Activated B cell treated with CpG ODN at 0.5 μM for 24 hours (primary cell): ENCODE measurements around the gene NPEPL1. TPM values are rescaled to one million over a fixed set of nuclear protein-coding genes. Genes with fewer than 3 reads are reported as not detected.
"Not testable (repeated sequence)": the region's sequence is repeated elsewhere in the genome, so short reads cannot be mapped to it uniquely, and the experiment has no call there.

Experiments used
- ATAC-seq: fragments of 200-7000 bp; cut with Tn5 transposase; one replicate; pipeline ENCODE4 v1.10.0; 2021; ENCODE audit warnings: low read depth, mild to moderate bottlenecking, moderate library complexity
- CTCF ChIA-PET: fragments of 350-600 bp; sonication (Branson Sonifier 250); formaldehyde crosslinking; loops from one replicate; lab custom pipeline; 2021; ENCODE audit warnings: antibody characterized with exemption; lab: Charles Lee
- POLR2A ChIA-PET: fragments of 350-600 bp; sonication (Branson Sonifier 250); formaldehyde crosslinking; loops from one replicate; lab custom pipeline; 2021; ENCODE audit warnings: antibody characterized with exemption; lab: Charles Lee
- DNase-seq: peaks from one replicate; pipeline ENCODE4 v3.0.0; 2022
- H3K27ac Mint-ChIP-seq: one replicate; pipeline ENCODE4 v1.8.0; 2020; ENCODE audit warnings: mixed read lengths
- H3K27me3 Mint-ChIP-seq: one replicate; pipeline ENCODE4 v1.8.0; 2021; ENCODE audit warnings: mixed read lengths
- H3K36me3 Mint-ChIP-seq: one replicate; pipeline ENCODE4 v1.8.0; 2021; ENCODE audit warnings: low read depth, mixed read lengths
- H3K4me1 Mint-ChIP-seq: one replicate; pipeline ENCODE4 v1.8.0; 2021; ENCODE audit warnings: mixed read lengths
- H3K4me3 Mint-ChIP-seq: one replicate; pipeline ENCODE4 v1.8.0; 2020; ENCODE audit warnings: mild to moderate bottlenecking, mixed read lengths
- H3K9me3 Mint-ChIP-seq: one replicate; pipeline ENCODE4 v1.8.0; 2020; ENCODE audit warnings: mixed read lengths
- CTCF ChIP-seq: fragments of 200-600 bp; IDR thresholded peaks from one replicate; pipeline ENCODE4 v1.8.0; 2022; ENCODE audit warnings: antibody characterized with exemption, mild to moderate bottlenecking
- intact Hi-C: fragments of 100-400 bp; cut with micrococcal nuclease; formaldehyde crosslinking; loops from one replicate; pipeline ENCODE4 v1.15.1; 2024
- total RNA-seq: library from RNA; stranded (reverse); gene quantifications from 2 replicates; pipeline ENCODE4 v1.2.3, GENCODE V29; 2022

Gene NPEPL1, protein sequence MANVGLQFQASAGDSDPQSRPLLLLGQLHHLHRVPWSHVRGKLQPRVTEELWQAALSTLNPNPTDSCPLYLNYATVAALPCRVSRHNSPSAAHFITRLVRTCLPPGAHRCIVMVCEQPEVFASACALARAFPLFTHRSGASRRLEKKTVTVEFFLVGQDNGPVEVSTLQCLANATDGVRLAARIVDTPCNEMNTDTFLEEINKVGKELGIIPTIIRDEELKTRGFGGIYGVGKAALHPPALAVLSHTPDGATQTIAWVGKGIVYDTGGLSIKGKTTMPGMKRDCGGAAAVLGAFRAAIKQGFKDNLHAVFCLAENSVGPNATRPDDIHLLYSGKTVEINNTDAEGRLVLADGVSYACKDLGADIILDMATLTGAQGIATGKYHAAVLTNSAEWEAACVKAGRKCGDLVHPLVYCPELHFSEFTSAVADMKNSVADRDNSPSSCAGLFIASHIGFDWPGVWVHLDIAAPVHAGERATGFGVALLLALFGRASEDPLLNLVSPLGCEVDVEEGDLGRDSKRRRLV
- 18.7 and 21.5 TPM in 2 replicates for total RNA-seq

DNA sequence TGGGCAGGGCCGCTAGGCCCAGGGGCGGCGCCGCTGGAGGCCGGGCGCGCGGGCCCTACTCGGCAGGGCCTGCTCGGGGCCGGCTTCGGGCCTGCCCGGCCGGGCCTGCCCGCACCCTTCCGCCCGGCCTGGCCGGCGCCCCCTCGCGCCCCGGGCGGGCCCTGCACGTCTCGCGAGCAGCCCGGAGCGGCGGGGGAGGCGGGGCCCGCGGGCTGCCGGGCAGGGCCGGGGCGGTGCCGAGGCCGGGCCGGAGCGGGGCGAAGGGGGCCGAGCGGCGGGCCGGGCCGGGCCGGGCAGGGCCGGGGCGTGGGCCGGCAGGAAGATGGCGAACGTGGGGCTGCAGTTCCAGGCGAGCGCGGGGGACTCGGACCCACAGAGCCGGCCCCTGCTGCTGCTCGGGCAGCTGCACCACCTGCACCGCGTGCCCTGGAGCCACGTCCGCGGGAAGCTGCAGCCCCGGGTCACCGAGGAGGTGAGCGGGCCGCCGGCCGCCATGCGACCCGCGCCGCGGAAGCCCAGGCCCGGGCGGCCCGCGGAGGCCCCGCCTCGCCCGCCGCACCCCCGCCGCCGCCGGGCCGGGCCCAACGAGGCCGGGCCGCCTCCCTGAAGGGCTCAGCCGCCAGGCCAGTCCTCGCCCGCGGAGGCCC is at the start of gene NPEPL1:
Gene NPEPL1, plus strand, starts transcription at position 222 of the 647 bp plus-strand sequence. Its CDS starts 101 bp downstream, at position 323.
- Mint-ChIP-seq H3K4me3 (peak within 1 kb of the TSS; percentile 75), H3K27ac (no peak within 1 kb of the TSS), H3K4me1 (peaks cover 7% of the 10 kb centered on the region), H3K36me3 (peaks cover 8% of the 10 kb centered on the region), H3K9me3 (no peaks in the 10 kb centered on the region), H3K27me3 (no peaks in the 10 kb centered on the region)
- POLR2A ChIA-PET, result interaction anchor here (1.5 kb wide), 1 partner anchor 42 kb away, joined by 7 read pairs; the partner anchor contains the start of gene STX16
- intact Hi-C loops, result loop anchor here (1.0 kb wide), 2 partner anchors 40 to 455 kb away; no protein-coding TSS in a partner anchor
- DNase-seq (peak; percentile 74), ATAC-seq (peak; percentile 98)
- CTCF ChIA-PET, result no interaction called here
- no peak for TF ChIP-seq CTCF

GRCh38 chr20:58642896-58643295 is 49.7 kb upstream of the NPEPL1 start:
- peaks cover 34% of the 10 kb centered on the region for H3K27me3 Mint-ChIP-seq
- H3K9me3 Mint-ChIP-seq, DNase-seq, CTCF ChIA-PET, intact Hi-C loops, H3K36me3 Mint-ChIP-seq, ATAC-seq, H3K27ac Mint-ChIP-seq, H3K4me3 Mint-ChIP-seq, H3K4me1 Mint-ChIP-seq: not testable (repeated sequence)
- POLR2A ChIA-PET, result interaction anchor here (1.7 kb wide), 1 partner anchor 8 kb away, joined by 9 read pairs; the partner anchor contains the start of gene STX16

- ATAC-seq (no peak), DNase-seq (no peak)
- TF ChIP-seq CTCF, result no peak
- intact Hi-C loops, result no loop called here
- ChIA-PET POLR2A (no interaction called here), CTCF (no interaction called here)
- H3K27me3 Mint-ChIP-seq, result peaks cover 18% of the 10 kb centered on the region
- H3K36me3 Mint-ChIP-seq, result no peaks in the 10 kb centered on the region
- no peak overlapping the region for H3K27ac Mint-ChIP-seq
- no peaks in the 10 kb centered on the region for H3K9me3 Mint-ChIP-seq
- H3K4me3 Mint-ChIP-seq, result no peak overlapping the region
- peaks cover 3% of the 10 kb centered on the region for H3K4me1 Mint-ChIP-seq
These were observed 47.1 kb upstream of the NPEPL1 start for GRCh38 chr20:58645412-58645968.

GRCh38 chr20:58646257-58646656 is 46.3 kb upstream of the NPEPL1 start:
- Mint-ChIP-seq H3K4me3 (no peak overlapping the region), H3K9me3 (no peaks in the 10 kb centered on the region), H3K4me1 (peaks cover 6% of the 10 kb centered on the region), H3K27me3 (peaks cover 13% of the 10 kb centered on the region), H3K27ac (no peak overlapping the region), H3K36me3 (peaks cover 3% of the 10 kb centered on the region)
- ATAC-seq, result no peak
- ChIA-PET POLR2A (no interaction called here), CTCF (no interaction called here)
- DNase-seq, result no peak
- intact Hi-C loops, result no loop called here
- TF ChIP-seq CTCF, result no peak

DNA sequence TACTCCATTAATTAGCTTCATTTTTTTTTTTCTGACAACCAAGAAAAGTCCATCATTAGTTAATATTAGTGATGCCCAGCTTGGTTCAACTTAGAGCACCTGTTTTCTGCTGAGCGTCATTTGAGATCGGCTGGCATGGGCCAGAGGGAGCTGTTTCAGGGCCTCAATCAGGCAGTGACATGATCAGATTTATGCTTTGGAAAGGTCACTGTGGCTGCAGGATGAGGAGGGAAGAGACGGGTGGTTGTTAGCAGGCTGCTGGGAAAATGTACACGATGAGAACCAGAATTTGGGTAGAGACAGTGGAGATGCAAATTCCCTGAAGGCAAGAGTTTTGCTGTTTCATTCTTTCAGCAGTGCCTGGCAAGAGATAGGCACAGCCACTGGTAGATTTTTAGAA is 45.9 kb upstream of the NPEPL1 start:
- intact Hi-C loops, result no loop called here
- Mint-ChIP-seq H3K4me1 (peaks cover 6% of the 10 kb centered on the region), H3K4me3 (no peak overlapping the region), H3K36me3 (peaks cover 7% of the 10 kb centered on the region), H3K27ac (no peak overlapping the region), H3K27me3 (peaks cover 13% of the 10 kb centered on the region), H3K9me3 (no peaks in the 10 kb centered on the region)
- TF ChIP-seq CTCF, result no peak
- ATAC-seq (no peak), DNase-seq (no peak)
- ChIA-PET POLR2A (no interaction called here), CTCF (no interaction called here)
